Thoracic aorta (tissue), 2 donors: ENCODE results near the gene ECHDC1. TPM values are rescaled to one million over a fixed set of nuclear protein-coding genes. Genes with fewer than 3 reads are reported as not detected.

Source experiments
- ATAC-seq: fragments of 150-250 bp; one replicate; pipeline ENCODE4 v1.8.0; 2017; ENCODE audit warnings: low read depth; ENCODE audit not compliant: insufficient number of reproducible peaks, low FRiP score
- DNase-seq: peaks from one replicate; pipeline ENCODE4 v3.0.0-alpha.2; 2020; ENCODE audit warnings: low spot score
- H3K27ac ChIP-seq, 2 donors: fragments of 200-600 bp; sonication (generic); 1 replicate in 1 of 2; 2 replicates in 1 of 2; pipeline ENCODE4 v1.5.1; 2016; ENCODE audit warnings: mild to moderate bottlenecking in 2 of 2, moderate library complexity in 2 of 2
- H3K27me3 ChIP-seq: fragments of 200-600 bp; sonication (generic); replicated peaks from 2 replicates; pipeline ENCODE4 v1.6.0; 2016; ENCODE audit warnings: mild to moderate bottlenecking; ENCODE audit not compliant: insufficient read depth
- H3K36me3 ChIP-seq: fragments of 200-600 bp; sonication (generic); one replicate; pipeline ENCODE4 v1.5.1; 2016
- H3K4me1 ChIP-seq, 2 donors: fragments of 200-600 bp; sonication (generic); 1 replicate in 1 of 2; 2 replicates in 1 of 2; pipeline versions ENCODE4 v1.5.1 to v1.6.0; 2016; ENCODE audit warnings: low read depth in 2 of 2, mild to moderate bottlenecking in 1 of 2; ENCODE audit not compliant: control insufficient read depth in 1 of 2
- H3K4me3 ChIP-seq: fragments of 200-600 bp; sonication (generic); 2 replicates; pipeline ENCODE4 v1.5.1; 2016; ENCODE audit warnings: mild to moderate bottlenecking
- H3K9me3 ChIP-seq: fragments of 200-600 bp; sonication (generic); 2 replicates; pipeline ENCODE4 v1.5.1; 2016
- total RNA-seq, 2 donors: library from RNA; depleted of rRNA; stranded (reverse); fragments of >200 nt; gene quantifications; one replicate each; pipeline versions ENCODE4 v1.1.0 to v1.2.3, GENCODE V29; 2016
- TF ChIP-seq, protein P1 (sequence below): fragments of 200-600 bp; sonication (generic); IDR thresholded peaks from one replicate; pipeline ENCODE4 v1.5.1; 2019; ENCODE audit warnings: antibody characterized with exemption

ECHDC1 gene
- total RNA-seq, 2 donors from 2014 or later = 29.9 to 52.9 TPM

DNA sequence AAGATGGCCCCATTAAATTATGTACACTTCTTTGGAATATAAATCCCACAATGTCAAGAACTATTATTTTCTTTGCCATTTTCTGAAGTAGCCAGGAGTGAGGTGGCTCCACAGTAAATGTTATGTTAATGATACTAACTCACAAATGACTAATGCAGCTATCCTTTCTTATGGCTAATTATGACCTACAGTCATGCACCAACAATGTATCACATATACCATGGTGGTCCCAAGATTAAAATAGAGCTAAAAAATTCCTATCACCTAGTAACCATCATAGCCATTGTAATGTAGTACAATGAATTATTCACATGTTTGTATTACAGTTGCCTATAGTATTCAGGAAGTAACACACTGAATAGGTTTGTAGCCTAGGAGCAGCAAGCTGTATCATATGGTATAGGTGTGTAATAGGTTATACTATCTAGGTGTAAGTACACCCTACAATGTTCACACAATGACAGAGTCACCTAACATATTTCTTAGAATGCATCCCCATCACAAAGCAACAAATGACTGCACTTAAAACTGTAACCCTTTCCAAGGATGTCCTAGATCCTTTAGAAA is 15.3 kb downstream of the ECHDC1 start:
- DNase-seq = no peak
- Histone ChIP-seq H3K4me3 (no peak overlapping the region), H3K9me3 (no peaks in the 10 kb centered on the region), H3K27ac (no peak overlapping the region), H3K4me1 (no peaks in the 10 kb centered on the region), H3K36me3 (peaks cover 6% of the 10 kb centered on the region), H3K27me3 (no peaks in the 10 kb centered on the region)
- no peak for ATAC-seq
- TF ChIP-seq, protein P1, sequence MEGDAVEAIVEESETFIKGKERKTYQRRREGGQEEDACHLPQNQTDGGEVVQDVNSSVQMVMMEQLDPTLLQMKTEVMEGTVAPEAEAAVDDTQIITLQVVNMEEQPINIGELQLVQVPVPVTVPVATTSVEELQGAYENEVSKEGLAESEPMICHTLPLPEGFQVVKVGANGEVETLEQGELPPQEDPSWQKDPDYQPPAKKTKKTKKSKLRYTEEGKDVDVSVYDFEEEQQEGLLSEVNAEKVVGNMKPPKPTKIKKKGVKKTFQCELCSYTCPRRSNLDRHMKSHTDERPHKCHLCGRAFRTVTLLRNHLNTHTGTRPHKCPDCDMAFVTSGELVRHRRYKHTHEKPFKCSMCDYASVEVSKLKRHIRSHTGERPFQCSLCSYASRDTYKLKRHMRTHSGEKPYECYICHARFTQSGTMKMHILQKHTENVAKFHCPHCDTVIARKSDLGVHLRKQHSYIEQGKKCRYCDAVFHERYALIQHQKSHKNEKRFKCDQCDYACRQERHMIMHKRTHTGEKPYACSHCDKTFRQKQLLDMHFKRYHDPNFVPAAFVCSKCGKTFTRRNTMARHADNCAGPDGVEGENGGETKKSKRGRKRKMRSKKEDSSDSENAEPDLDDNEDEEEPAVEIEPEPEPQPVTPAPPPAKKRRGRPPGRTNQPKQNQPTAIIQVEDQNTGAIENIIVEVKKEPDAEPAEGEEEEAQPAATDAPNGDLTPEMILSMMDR = no peak

DNA sequence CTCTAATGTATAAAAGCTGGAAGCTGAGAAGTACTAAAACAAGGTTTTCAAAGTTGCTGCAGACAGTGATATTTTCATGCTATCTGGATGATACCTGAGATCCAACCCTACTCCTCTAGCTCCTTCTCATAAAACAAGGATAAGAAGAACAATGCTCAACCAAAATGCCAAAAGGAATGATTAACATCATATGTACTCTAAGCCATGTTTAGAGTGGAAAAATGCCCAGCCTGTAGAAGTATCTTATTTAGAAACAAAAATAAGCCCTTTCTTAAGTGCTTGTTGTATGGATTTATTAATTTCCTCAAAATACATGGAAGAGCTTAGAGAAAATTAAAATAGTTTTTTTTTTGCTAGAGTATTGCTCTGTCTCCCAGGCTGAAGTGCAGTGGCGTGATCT is 23.7 kb downstream of the ECHDC1 start:
- DNase-seq = no peak
- Histone ChIP-seq H3K4me3 (no peak overlapping the region), H3K36me3 (no peaks in the 10 kb centered on the region), H3K4me1 (peaks cover 0 to 5% of the 10 kb centered on the region in 2 donors), H3K27ac (no peak overlapping the region), H3K9me3 (no peaks in the 10 kb centered on the region), H3K27me3 (no peaks in the 10 kb centered on the region)
- TF ChIP-seq, protein P1 = no peak
- ATAC-seq = no peak

DNA sequence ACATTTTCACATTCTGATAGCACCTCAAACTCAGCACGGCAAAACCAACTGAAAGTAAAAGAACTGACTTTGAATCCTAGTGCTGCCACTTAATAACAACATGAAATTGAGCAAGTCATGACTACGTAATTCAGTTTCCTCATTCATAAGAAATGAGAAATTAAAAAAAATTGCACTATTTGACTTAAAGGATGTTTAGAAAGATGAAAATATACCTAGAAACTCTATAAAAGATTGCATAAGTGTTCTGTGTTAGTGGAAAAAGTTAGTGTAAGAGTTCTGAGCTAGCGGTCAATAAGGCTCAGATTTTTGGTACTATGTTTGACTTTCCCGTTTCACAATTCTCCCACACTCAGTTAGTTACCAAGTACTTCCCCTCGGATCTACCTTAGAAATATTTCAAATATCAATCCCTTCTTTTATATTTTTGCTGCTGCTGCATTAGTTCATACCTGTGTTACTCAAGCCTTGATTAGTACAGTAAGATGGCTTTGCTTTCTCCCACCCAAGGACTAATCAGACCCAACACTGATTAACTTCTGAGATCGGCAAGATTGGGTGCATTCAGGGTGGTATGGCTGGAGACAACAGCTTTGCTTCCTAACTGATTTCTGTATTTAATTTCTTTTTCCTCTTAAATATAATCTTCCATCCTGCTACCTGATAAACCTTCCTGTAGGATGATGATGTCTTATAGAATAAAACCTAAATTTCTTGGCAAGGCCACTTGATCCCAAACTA is 25.9 kb downstream of the ECHDC1 start:
- H3K9me3 ChIP-seq = no peaks in the 10 kb centered on the region
- peaks cover 0 to 5% of the 10 kb centered on the region in 2 donors for H3K4me1 ChIP-seq
- TF ChIP-seq, protein P1 = no peak
- DNase-seq = no peak
- no peaks in the 10 kb centered on the region for H3K27me3 ChIP-seq
- no peak overlapping the region for H3K27ac ChIP-seq
- H3K36me3 ChIP-seq = peaks cover 5% of the 10 kb centered on the region
- no peak overlapping the region for H3K4me3 ChIP-seq
- ATAC-seq = no peak

DNA sequence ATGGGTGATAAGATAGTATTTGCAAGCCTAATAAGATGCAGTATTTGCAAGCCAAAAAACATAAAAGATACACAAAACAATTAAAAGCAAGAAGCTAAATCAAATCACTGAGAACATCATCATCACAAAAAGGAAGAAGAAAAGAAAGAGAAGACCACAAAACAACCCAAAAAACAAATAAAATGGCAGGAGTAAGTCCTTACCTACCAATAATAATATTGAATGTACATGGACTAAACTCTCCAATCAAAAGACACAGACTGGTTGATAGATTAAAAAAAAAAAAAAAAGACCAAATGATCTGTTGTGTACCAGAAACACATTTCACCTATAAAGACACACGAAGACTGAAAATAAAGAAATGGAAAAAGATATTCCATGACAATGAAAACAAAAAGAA is 37.7 kb downstream of the ECHDC1 start:
- no peaks in the 10 kb centered on the region for H3K27me3 ChIP-seq
- H3K4me3 ChIP-seq = no peak overlapping the region
- H3K27ac ChIP-seq = no peak overlapping the region
- ATAC-seq (no peak), DNase-seq (no peak)
- peaks cover 14 to 23% of the 10 kb centered on the region in 2 donors for H3K4me1 ChIP-seq
- peaks cover 5% of the 10 kb centered on the region for H3K9me3 ChIP-seq
- H3K36me3 ChIP-seq = peaks cover 4% of the 10 kb centered on the region
- TF ChIP-seq, protein P1 = no peak

DNA sequence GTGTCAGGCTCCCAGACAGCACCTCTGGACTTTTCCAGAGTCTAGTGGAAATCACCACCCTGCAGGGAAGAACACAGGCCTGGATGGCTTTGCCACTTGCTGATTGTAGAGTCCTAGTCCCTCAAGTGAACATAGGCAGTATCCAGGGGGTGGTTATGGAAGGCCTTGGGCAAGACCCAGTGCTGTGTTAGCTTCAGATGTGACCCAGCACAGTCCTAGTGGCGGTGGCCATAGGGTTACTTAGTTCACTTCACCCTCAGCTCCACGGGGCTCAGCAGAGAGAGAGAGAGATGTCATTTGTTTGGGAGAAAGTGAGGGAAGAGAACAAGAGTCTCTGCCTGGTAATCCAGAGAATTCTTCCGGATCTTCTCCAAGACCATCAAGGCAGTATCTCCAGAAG is 39.5 kb downstream of the ECHDC1 start:
- Histone ChIP-seq H3K36me3 (no peaks in the 10 kb centered on the region), H3K4me1 (peaks cover 21 to 33% of the 10 kb centered on the region in 2 donors), H3K27ac (no peak overlapping the region), H3K4me3 (no peak overlapping the region), H3K27me3 (no peaks in the 10 kb centered on the region), H3K9me3 (peaks cover 5% of the 10 kb centered on the region)
- TF ChIP-seq, protein P1 = no peak
- ATAC-seq = no peak
- no peak for DNase-seq
